Measurements from ENCODE around the gene FBXL7. TPM values are rescaled to one million over a fixed set of nuclear protein-coding genes. Genes with fewer than 3 reads are reported as not detected.
A peak's percentile ranks its signal among the peaks of the same experiment; 100 is the strongest.

FBXL7 gene
- total RNA-seq, 8 experiments from 2014 or later = 2.9 to 12.8 (median 5.8) TPM

DNA sequence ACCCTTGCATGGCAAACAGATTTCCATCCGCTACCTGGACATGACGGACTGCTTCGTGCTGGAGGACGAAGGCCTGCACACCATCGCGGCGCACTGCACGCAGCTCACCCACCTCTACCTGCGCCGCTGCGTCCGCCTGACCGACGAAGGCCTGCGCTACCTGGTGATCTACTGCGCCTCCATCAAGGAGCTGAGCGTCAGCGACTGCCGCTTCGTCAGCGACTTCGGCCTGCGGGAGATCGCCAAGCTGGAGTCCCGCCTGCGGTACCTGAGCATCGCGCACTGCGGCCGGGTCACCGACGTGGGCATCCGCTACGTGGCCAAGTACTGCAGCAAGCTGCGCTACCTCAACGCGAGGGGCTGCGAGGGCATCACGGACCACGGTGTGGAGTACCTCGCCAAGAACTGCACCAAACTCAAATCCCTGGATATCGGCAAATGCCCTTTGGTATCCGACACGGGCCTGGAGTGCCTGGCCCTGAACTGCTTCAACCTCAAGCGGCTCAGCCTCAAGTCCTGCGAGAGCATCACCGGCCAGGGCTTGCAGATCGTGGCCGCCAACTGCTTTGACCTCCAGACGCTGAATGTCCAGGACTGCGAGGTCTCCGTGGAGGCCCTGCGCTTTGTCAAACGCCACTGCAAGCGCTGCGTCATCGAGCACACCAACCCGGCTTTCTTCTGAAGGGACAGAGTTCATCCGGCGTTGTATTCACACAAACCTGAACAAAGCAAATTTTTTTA, 436.7 kb downstream of the FBXL7 start:
- Histone ChIP-seq H3K4me1 (replicated peaks in 1 of 2) (no peaks in the 10 kb centered on the region), H3K4me3 (no peak overlapping the region), H3K27ac (no peak overlapping the region)
- WGBS, 10 experiments = 91 to 100% (median 98%) methylated on average over 1 to 22 of the region's 60 CpGs
- in situ Hi-C loops (cut with MboI; ENCODE audit: low pct_unique_long_range_greater_than_20kb in 2 of 9, low sequenced_read_pairs in 9 of 9, unreplicated experiment in 9 of 9) = no loop called here
- no peak for ATAC-seq (replicated peaks in 6 of 8)

DNA sequence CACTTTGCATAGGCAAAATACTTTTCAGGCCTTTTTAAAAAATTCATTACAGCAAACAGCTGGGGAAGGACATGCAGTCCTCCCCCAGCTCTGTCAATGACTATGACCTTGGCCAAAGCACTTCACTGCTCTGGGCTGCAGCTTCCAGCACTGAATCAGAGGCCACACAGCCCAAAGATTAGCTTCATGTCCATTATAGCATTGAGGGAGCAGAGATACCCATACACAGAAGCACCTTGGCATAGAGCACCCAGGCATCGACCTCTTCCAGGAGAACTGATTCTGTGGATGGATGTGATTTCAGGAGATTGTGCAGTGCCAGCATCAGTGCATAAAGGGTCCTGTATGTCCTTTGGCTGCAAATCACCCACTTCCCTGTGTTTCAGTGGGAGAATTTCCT, 437.7 kb downstream of the FBXL7 start:
- H3K27ac ChIP-seq = no peak overlapping the region
- no peak overlapping the region for H3K4me3 ChIP-seq
- in situ Hi-C loops (cut with MboI; ENCODE audit: low pct_unique_long_range_greater_than_20kb in 2 of 9, low sequenced_read_pairs in 9 of 9, unreplicated experiment in 9 of 9) = no loop called here
- no peaks in the 10 kb centered on the region for H3K4me1 ChIP-seq (replicated peaks in 1 of 2)
- WGBS, 10 experiments = 100% methylated on average over 1 of the region's 1 CpG; no CpG with 5 or more reads in 8 of the 10 experiments
- ATAC-seq (replicated peaks in 6 of 8) = no peak

DNA sequence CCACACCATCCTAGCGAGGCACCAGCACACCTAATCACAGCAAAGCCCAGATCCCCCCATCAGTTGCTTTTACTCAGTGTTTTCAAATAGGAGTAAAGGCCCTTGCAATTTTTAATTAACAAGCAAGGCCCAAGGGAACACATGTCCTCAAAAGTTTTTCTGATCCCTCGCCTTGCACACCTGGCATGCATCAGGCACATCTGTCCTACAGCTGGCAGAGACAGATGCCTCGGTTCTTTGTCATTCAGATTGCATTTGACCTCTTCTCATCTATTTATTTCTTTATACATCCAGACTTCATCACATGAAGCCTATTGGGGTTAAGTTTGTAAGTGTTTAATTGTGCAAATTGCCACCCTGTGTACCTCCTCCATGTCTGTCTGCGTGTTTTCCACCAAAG, 438.2 kb downstream of the FBXL7 start:
- ATAC-seq (replicated peaks in 6 of 8) = no peak
- 20 to 100% (median 90%) methylated on average over 1 to 3 of the region's 4 CpGs; no CpG with 5 or more reads in 1 of the 10 experiments for WGBS, 10 experiments

DNA sequence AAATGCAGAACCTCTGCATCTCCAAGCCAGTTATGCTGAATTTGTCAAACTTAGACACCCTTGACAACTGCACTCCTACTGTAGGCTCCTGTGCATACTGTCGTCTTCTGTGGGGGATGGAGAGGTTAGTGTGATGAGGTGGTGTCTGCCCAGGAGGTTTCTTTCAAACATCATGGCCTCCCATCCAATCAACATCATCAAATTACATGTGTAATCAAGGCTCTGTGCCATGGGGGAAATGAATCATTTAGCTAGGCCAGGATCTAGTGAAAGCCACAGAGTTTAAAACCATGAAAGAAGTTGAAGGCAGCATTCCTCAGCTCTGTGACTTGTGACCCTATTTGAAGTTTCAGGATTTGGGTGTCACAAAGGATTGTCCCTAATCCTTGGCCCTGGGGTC, 439.0 kb downstream of the FBXL7 start:
- no peak for ATAC-seq (replicated peaks in 6 of 8)
- in situ Hi-C loops (cut with MboI; ENCODE audit: low pct_unique_long_range_greater_than_20kb in 2 of 9, low sequenced_read_pairs in 9 of 9, unreplicated experiment in 9 of 9) = no loop called here
- no peak overlapping the region for H3K27ac ChIP-seq
- H3K4me3 ChIP-seq = no peak overlapping the region
- no peaks in the 10 kb centered on the region for H3K4me1 ChIP-seq (replicated peaks in 1 of 2)
- WGBS, 10 experiments = 20 to 100% (median 100%) methylated on average over 1 of the region's 1 CpG; no CpG with 5 or more reads in 4 of the 10 experiments

More for the DNA sequence above, 438.2 kb downstream of the FBXL7 start:
- Histone ChIP-seq H3K27ac (no peak overlapping the region), H3K4me1 (replicated peaks in 1 of 2) (no peaks in the 10 kb centered on the region), H3K4me3 (no peak overlapping the region)
- in situ Hi-C loops (cut with MboI; ENCODE audit: low pct_unique_long_range_greater_than_20kb in 2 of 9, low sequenced_read_pairs in 9 of 9, unreplicated experiment in 9 of 9) = no loop called here

DNA sequence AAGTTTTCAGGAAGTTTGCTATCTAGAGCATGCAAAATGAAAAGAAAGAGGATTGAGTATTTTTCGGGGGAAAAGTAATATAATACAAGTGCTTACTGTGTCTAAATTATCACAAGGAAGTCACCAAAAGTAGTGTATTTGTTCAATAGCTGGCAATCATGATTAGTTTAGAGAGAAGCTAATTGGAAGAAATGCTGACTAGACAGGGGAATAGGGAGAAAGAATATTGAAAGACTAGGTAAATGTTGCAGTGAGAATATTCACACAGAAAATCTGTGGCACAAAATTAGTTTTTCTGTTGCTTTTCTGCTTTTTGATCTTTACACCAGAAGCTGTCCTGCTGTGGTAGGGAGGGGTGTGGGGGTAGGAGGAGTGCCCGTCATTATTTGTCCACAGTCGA, 440.9 kb downstream of the FBXL7 start:
- WGBS, 10 experiments = 86 to 100% (median 97%) methylated on average over 1 to 3 of the region's 3 CpGs; no CpG with 5 or more reads in 1 of the 10 experiments

DNA sequence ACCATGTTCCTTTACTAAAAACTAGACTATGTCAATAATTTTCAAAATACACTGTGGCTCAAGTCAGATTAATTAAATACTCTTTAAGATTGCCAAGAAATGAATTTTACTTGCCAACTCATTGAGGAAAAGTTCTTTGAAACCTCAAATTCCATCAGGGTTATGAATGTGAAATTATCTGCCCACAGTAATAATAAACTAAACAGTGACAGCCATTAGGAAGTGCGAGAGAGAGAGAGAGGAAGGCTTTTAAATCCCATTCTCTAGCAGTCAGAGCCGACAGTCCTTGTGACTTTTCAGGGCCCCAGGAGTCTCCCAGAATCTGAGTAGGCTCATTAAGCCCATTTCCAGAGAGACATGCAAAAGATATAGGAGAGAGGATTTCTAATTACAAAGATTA, 443.5 kb downstream of the FBXL7 start:
- no peak overlapping the region for H3K27ac ChIP-seq
- ATAC-seq (replicated peaks in 6 of 8) = no peak
- H3K4me3 ChIP-seq = no peak overlapping the region
- 17 to 100% (median 61%) methylated on average over 1 to 2 of the region's 2 CpGs; no CpG with 5 or more reads in 1 of the 10 experiments for WGBS, 10 experiments
- in situ Hi-C loops (cut with MboI; ENCODE audit: low pct_unique_long_range_greater_than_20kb in 2 of 9, low sequenced_read_pairs in 9 of 9, unreplicated experiment in 9 of 9) = no loop called here
- no peaks in the 10 kb centered on the region for H3K4me1 ChIP-seq (replicated peaks in 1 of 2)

More for the DNA sequence above, 440.9 kb downstream of the FBXL7 start:
- no peaks in the 10 kb centered on the region for H3K4me1 ChIP-seq (replicated peaks in 1 of 2)
- in situ Hi-C loops (cut with MboI; ENCODE audit: low pct_unique_long_range_greater_than_20kb in 2 of 9, low sequenced_read_pairs in 9 of 9, unreplicated experiment in 9 of 9) = no loop called here
- H3K4me3 ChIP-seq = no peak overlapping the region
- no peak overlapping the region for H3K27ac ChIP-seq
- no peak for ATAC-seq (replicated peaks in 6 of 8)

DNA sequence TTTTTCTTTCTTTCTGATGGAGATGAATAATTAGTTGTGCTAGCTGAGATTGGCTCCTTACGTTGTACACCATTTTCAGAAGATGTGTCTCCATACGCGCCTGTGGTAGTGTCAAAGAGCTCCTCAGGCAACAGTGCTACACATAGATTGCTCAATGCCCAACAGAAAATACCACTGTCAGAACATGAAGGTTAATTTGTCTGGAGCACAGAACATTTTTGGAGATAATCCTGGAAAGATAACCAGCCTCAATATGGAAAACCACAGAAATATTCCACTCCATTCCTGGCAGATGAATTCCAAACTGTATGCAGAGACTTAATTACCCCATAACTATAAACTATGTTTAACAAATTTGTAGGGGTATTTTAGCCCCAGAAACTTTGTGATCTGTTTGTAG, 446.0 kb downstream of the FBXL7 start:
- no peak for ATAC-seq (replicated peaks in 6 of 8)
- Histone ChIP-seq H3K27ac (no peak overlapping the region), H3K4me1 (replicated peaks in 1 of 2) (no peaks in the 10 kb centered on the region), H3K4me3 (no peak overlapping the region)
- 100% methylated on average over 1 to 3 of the region's 3 CpGs; no CpG with 5 or more reads in 3 of the 10 experiments for WGBS, 10 experiments
- in situ Hi-C loops (cut with MboI; ENCODE audit: low pct_unique_long_range_greater_than_20kb in 2 of 9, low sequenced_read_pairs in 9 of 9, unreplicated experiment in 9 of 9) = no loop called here

DNA sequence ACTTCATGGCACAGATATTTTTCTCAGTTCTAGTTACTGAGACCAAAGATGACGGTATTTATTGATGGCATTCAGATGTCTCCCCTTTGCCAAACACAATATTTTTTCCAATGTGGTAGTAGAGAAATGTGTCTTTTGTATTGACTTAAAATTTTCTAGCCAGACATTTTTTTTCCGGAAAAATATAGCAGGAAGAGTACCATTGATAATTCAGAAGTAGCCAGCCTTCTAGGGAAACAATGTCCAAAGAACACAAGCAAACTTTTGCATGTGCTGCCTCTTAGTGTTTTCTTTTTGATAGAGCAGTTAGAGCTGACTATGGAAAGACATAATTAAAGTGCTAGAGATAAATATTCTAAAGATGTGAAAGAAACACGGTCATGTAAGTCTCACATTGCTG, 448.2 kb downstream of the FBXL7 start:
- in situ Hi-C loops (cut with MboI; ENCODE audit: low pct_unique_long_range_greater_than_20kb in 2 of 9, low sequenced_read_pairs in 9 of 9, unreplicated experiment in 9 of 9) = no loop called here
- ATAC-seq (replicated peaks in 6 of 8) = no peak
- 33 to 100% (median 80%) methylated on average over 1 to 3 of the region's 3 CpGs; no CpG with 5 or more reads in 1 of the 10 experiments for WGBS, 10 experiments

DNA sequence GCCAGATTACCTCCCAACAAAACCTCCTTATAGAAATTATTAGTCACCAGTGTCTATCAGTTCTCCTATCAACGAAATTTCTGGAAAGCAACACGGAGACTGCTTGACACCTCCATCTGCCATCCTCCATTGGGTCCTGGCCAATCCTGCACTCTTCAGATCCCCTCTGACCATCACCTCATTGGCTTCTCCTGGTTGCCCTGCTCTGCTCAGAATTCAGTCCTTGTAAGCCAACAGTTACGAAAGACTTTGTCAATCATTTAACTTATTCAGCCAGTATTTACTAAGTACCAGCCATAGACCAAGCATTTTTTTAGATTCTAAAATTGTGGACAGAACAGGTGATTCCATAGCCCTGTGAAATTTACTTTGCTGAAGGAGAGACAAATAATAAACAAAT, 451.1 kb downstream of the FBXL7 start:
- Histone ChIP-seq H3K4me1 (replicated peaks in 1 of 2) (no peaks in the 10 kb centered on the region), H3K27ac (no peak overlapping the region), H3K4me3 (no peak overlapping the region)
- in situ Hi-C loops (cut with MboI; ENCODE audit: low pct_unique_long_range_greater_than_20kb in 2 of 9, low sequenced_read_pairs in 9 of 9, unreplicated experiment in 9 of 9) = no loop called here
- ATAC-seq (replicated peaks in 6 of 8) = no peak
- 65 to 100% (median 87%) methylated on average over 1 to 3 of the region's 3 CpGs; no CpG with 5 or more reads in 2 of the 10 experiments for WGBS, 10 experiments

More for the DNA sequence above, 448.2 kb downstream of the FBXL7 start:
- H3K27ac ChIP-seq = no peak overlapping the region
- no peak overlapping the region for H3K4me3 ChIP-seq
- H3K4me1 ChIP-seq (replicated peaks in 1 of 2) = no peaks in the 10 kb centered on the region

DNA sequence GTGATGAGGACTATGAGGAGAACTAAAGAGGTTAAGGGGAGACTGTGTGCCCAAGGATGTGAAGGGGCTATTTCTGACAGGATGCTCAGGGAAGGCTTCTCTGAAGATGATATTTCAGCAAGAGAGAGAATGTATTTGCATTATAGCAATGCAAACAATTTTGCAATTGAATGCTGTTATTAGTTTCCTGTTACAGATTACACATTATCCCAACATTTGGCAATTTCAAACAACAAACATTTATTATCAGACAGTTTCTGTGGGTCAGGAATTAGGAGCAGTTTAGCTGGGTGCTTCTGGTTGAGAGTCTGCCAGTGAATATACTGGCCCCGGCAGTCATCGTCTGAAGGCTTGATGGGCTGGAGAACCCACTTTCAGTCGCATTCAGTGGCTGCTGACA, 451.6 kb downstream of the FBXL7 start:
- Histone ChIP-seq H3K27ac (no peak overlapping the region), H3K4me1 (replicated peaks in 1 of 2) (no peaks in the 10 kb centered on the region), H3K4me3 (no peak overlapping the region)
- no peak for ATAC-seq (replicated peaks in 6 of 8)
- in situ Hi-C loops (cut with MboI; ENCODE audit: low pct_unique_long_range_greater_than_20kb in 2 of 9, low sequenced_read_pairs in 9 of 9, unreplicated experiment in 9 of 9) = no loop called here
- WGBS, 10 experiments = 86 to 100% (median 100%) methylated on average over 1 to 3 of the region's 3 CpGs; no CpG with 5 or more reads in 3 of the 10 experiments

DNA sequence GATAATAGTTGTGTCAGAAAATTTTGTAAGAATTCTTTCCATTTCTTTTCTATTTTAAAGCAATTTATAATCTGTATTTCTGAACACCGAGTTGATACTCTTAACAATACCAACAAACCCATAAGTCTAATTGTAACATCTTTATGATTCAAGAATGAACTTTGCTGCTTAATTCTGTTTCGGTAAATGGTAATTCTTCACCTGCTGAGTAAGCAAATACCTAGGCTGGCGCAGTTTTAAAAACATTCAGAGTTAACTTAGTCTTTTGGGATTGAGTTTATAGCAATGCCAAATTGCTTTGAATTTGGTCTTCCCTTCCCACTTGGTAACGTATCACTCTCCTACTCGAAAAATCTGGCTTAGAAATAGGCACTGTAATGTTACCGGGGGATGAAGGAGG, 456.6 kb downstream of the FBXL7 start:
- ATAC-seq (replicated peaks in 6 of 8) = no peak
- H3K4me3 ChIP-seq = no peak overlapping the region
- WGBS, 10 experiments = 71 to 96% (median 90%) methylated on average over 3 to 6 of the region's 6 CpGs; no CpG with 5 or more reads in 2 of the 10 experiments
- in situ Hi-C loops (cut with MboI; ENCODE audit: low pct_unique_long_range_greater_than_20kb in 2 of 9, low sequenced_read_pairs in 9 of 9, unreplicated experiment in 9 of 9) = no loop called here
- H3K27ac ChIP-seq = no peak overlapping the region
- H3K4me1 ChIP-seq (replicated peaks in 1 of 2) = peaks cover 0 to 6% of the 10 kb centered on the region in 2 donors

DNA sequence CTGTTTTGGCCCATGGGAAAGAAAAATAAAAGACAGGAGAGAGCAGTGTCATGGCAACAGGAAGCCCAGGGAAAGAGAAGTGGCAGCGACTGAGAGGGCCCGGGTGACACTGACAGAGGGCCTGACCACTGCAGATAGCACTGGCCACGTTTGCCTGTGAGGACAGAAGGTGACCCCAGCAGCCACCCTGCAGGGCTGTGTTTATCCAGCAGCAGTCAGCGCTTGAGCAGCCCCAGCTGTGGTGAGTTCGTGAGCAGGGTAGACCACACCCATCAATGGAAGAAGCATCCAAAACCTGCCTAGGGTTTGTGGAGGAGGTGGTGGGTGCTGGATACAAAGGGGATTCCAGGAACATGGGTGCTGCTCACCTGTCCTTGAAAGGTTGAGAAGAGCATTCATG, 457.1 kb downstream of the FBXL7 start:
- peaks cover 0 to 6% of the 10 kb centered on the region in 2 donors for H3K4me1 ChIP-seq (replicated peaks in 1 of 2)
- ATAC-seq (replicated peaks in 6 of 8) = no peak
- no peak overlapping the region for H3K4me3 ChIP-seq
- H3K27ac ChIP-seq = no peak overlapping the region
- WGBS, 10 experiments = 40 to 90% (median 69%) methylated on average over 1 to 5 of the region's 5 CpGs; no CpG with 5 or more reads in 4 of the 10 experiments
- in situ Hi-C loops (cut with MboI; ENCODE audit: low pct_unique_long_range_greater_than_20kb in 2 of 9, low sequenced_read_pairs in 9 of 9, unreplicated experiment in 9 of 9) = no loop called here

DNA sequence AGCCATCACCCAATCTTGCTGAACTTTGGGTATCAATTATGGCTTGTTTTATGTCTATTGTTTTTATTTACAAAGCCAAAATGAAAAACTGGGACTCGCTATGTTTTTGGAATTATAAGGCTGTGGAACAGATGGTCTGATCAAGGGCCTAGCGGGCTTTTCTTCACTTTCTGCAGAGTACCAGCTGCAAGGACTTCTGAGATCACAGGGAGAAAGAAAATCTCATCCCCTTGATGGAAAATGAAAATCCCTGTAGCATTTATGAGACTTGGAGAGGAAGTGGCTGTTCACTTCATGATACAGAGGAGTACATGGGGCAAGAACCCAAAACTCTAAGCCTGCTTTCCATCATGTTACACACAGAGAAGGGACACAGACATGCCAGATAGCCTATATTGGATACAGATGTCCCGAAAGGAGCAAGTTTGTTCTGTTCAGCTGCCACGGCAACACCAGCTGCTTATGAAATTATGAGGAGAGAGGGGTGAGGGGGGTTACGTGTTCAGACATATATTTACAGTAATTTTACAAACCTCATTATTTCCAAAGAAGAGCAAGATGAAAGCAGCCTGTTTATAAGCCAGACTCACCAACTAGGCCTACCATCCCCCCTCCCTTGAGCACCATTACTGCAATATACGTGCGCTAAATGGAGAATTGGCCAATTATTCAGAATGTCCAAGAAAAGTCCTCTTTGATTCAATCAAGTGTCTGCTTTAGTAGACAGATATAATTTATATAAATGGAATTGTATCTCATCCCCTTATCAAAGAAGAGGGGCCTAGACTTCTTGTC, 459.6 kb downstream of the FBXL7 start:
- Histone ChIP-seq H3K4me3 (no peak overlapping the region), H3K4me1 (replicated peaks in 1 of 2) (peaks cover 0 to 6% of the 10 kb centered on the region in 2 donors), H3K27ac (no peak overlapping the region)
- in situ Hi-C loops (cut with MboI; ENCODE audit: low pct_unique_long_range_greater_than_20kb in 2 of 9, low sequenced_read_pairs in 9 of 9, unreplicated experiment in 9 of 9) = no loop called here
- 20 to 100% (median 91%) methylated on average over 1 to 7 of the region's 7 CpGs; no CpG with 5 or more reads in 1 of the 10 experiments for WGBS, 10 experiments
- peak in 1 of 8 experiments; percentile 26 for ATAC-seq (replicated peaks in 6 of 8)

Data from motor neuron (in vitro differentiated cells).